ENCODE measurements around the gene GDF9.

GDF9 gene

DNA sequence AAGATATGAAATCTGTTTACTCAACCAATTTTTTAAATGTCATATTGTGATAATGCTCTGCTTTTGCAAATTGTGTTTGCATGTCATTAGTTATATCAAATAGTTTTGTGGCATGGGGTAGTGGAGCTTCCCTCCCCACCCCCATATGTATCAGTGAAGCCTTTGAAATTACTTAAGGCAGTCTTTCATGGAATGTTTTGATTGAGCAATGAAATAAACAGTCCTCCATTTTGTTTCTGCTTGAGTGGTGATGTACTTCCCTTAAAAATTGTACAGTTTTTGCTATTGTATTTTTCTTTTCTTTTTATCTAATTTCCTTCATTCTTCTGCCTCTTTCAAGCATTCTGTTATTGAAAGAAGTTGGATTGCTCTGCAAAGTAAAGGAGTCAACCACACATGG, 49.7 kb downstream of the GDF9 start:
- no peak for DNase-seq

- no peak for DNase-seq
These were observed 50.2 kb downstream of the GDF9 start for GRCh38 chr5:132816083-132816482.

DNA sequence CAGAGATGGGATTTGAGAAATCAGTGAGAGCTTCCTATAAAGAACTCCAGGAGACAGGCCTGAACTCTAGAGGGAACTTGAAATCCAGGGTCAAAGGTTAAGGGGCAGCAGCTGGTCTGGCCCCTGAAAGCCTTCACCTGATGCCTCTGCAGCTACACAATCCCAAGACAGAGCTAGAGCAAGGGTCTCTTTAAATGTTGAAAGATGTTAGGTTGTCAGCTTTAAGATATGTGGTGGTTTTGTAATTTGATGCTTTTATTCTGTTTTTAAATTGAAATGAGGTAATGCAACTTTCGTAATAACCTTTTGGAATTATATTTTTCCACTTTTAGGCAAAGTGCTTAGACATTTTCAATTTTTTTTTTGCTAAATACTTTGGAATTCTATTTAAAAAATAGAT, 50.8 kb downstream of the GDF9 start:
- DNase-seq = no peak

DNA sequence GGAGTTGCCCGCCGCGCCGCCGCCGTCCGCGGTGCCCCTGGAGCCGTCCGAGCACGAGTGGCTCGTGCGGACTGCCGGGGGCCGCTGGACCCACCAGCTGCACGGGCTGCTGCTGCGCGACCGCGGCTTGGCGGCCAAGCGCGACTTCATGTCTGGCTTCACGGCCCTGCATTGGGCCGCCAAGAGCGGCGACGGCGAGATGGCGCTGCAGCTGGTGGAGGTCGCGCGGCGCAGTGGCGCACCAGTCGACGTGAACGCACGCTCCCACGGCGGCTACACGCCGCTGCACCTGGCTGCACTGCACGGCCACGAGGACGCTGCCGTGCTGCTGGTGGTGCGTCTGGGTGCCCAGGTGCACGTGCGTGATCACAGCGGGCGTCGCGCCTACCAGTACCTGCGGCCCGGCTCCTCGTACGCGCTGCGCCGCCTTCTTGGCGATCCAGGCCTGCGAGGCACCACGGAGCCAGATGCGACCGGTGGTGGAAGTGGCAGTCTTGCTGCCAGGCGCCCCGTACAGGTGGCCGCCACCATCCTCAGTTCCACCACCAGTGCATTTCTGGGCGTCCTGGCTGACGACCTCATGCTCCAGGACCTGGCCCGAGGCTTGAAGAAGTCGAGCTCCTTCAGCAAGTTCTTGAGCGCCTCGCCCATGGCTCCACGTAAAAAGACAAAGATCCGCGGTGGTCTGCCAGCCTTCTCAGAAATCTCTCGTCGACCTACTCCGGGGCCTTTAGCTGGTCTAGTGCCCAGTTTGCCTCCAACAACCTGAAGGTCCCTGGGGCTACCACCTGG, 51.6 kb downstream of the GDF9 start:
- no peak for DNase-seq

GRCh38 chr5:132813599-132814502, 52.4 kb downstream of the GDF9 start:
- DNase-seq = peak; percentile 34

DNA sequence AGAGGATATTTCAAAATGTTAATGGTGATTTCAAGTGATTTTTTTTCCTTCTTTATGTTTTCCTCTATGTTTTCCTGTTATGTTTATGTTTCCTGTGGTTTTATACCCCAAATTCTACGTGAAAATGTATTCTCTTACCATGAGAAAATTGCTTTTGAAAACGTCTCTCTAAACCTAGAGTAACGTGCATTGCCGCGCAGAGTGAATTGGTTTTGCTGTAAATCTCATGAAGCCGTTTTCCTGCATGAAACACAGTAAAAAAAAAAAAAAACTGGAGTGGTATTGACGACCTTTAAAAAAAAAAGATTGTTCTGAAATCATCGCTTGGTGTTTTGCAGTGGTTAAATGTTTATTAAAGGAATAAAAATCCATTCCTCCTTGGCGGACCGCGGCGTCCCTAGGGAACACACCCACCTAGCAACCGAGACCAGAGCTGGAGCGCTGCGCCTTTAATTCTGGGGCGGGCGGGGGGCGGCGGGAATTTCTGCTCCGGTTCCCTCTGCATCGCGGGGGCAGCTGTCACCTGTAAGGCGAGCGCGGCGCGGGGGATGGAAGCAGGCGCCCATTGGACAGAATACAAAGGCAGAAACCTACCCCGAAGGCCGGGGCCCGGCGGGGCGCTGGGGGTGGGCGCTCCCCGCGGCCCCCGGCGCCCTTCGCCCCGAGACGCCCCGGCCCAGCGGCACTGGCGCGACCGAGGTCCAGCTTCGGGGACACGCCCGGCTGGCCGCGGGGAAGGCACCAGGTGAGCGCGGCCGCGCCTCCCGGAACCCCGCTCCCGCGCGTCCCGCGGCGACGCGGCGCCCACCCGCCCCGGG, 53.3 kb downstream of the GDF9 start, which contains the start of gene SOWAHA:
Gene SOWAHA, plus strand, starts transcription at position 522 of the 818 bp plus-strand sequence. CDS start 320 bp downstream, outside the sequence.
- no peak for DNase-seq

GRCh38 chr5:132812123-132812765, 54.0 kb downstream of the GDF9 start:
- DNase-seq = no peak
